Activated effector memory CD4-positive, alpha-beta T cell treated with anti-CD3 and anti-CD28 coated beads, Interleukin-2, amount 50 U/mL, for 16 hours (primary cell): ENCODE measurements around the gene NR2F2.
"Not testable (repeated sequence)": the region's sequence is repeated elsewhere in the genome, so short reads cannot be mapped to it uniquely, and the experiment has no call there.

Experiments
- DNase-seq: peaks from one replicate; pipeline ENCODE4 v3.0.0-alpha.2; 2020

NR2F2 gene

GRCh38 chr15:96374499-96374898 is 44.0 kb downstream of the NR2F2 start:
- no peak for DNase-seq

GRCh38 chr15:96379592-96379991 is 49.1 kb downstream of the NR2F2 start:
- not testable (repeated sequence) for DNase-seq

- no peak for DNase-seq
Observed at GRCh38 chr15:96381463-96381862, 51.0 kb downstream of the NR2F2 start.

- no peak for DNase-seq
Observed at GRCh38 chr15:96385195-96385594, 54.7 kb downstream of the NR2F2 start.

- no peak for DNase-seq
Observed at GRCh38 chr15:96388673-96389072, 58.2 kb downstream of the NR2F2 start.
